Heart right ventricle (tissue), 16 donors: ENCODE measurements around the gene KCNJ10. TPM values are rescaled to one million over a fixed set of nuclear protein-coding genes. Genes with fewer than 3 reads are reported as not detected.
A peak's percentile ranks its signal among the peaks of the same experiment; 100 is the strongest.

ENCODE experiments used
- ATAC-seq, 8 donors: fragments of 200-7000 bp; cut with Tn5 transposase; one replicate each; pipeline ENCODE4 v1.9.1; 2020; ENCODE audit warnings: mild to moderate bottlenecking in 8 of 8, moderate library complexity in 8 of 8, moderate number of reproducible peaks in 1 of 8
- DNase-seq, 2 donors: peaks; one replicate each; pipeline ENCODE4 v3.0.0-alpha.2; 2020
- H3K27ac ChIP-seq, 10 donors: fragments of 200-600 bp; sonication (generic) in 2 of 10; one replicate each; pipeline versions ENCODE4 v1.5.0 to v1.8.0; 2020 to 2022; ENCODE audit warnings: mild to moderate bottlenecking in 3 of 10
- H3K27me3 ChIP-seq, 7 donors: fragments of 200-600 bp; one replicate each; pipeline ENCODE4 v1.8.0; 2021 to 2022; ENCODE audit warnings: mild to moderate bottlenecking in 2 of 7
- H3K36me3 ChIP-seq, 9 donors: fragments of 200-600 bp; sonication (generic) in 1 of 9; one replicate each; pipeline versions ENCODE4 v1.5.0 to v1.8.0; 2020 to 2022; ENCODE audit warnings: mild to moderate bottlenecking in 2 of 9
- H3K4me1 ChIP-seq, 9 donors: fragments of 200-600 bp; sonication (generic) in 1 of 9; one replicate each; pipeline versions ENCODE4 v1.5.0 to v1.8.0; 2020 to 2022; ENCODE audit warnings: mild to moderate bottlenecking in 4 of 9
- H3K4me3 ChIP-seq, 10 donors: fragments of 200-600 bp; sonication (generic) in 2 of 10; one replicate each; pipeline versions ENCODE4 v1.5.0 to v1.8.0; 2020 to 2022; ENCODE audit warnings: mild to moderate bottlenecking in 7 of 10, moderate library complexity in 2 of 10
- H3K9me3 ChIP-seq, 11 donors: fragments of 200-600 bp in 10 of 11; sonication (generic) in 2 of 11; one replicate each; pipeline versions ENCODE4 v1.5.0 to v1.8.0; 2013 to 2022; ENCODE audit warnings: mild to moderate bottlenecking in 2 of 11, control low read depth in 1 of 11, moderate library complexity in 1 of 11
- CTCF ChIP-seq, 9 donors: fragments of 200-600 bp; sonication (generic) in 2 of 9; IDR thresholded peaks; one replicate each; pipeline versions ENCODE4 v1.5.0 to v1.8.0; 2021 to 2022; ENCODE audit warnings: antibody characterized with exemption in 9 of 9, mild to moderate bottlenecking in 5 of 9, moderate library complexity in 1 of 9
- WGBS, 2 donors: extraction: QIAGEN DNeasy Blood & Tissue Kit; methylation state at CpG; one replicate each; pipeline ENCODE4 v1.1.7; 2013; ENCODE audit warnings: inconsistent platforms in 1 of 2; 5-methylcytosine and 5-hydroxymethylcytosine counted together
- intact Hi-C, 10 donors: fragments of 100-400 bp; cut with DNase I; formaldehyde crosslinking; loops; one replicate each; pipeline versions ENCODE4 v1.11.1 to v1.14.2; 2022
- polyA plus RNA-seq, 2 donors: library from polyadenylated mRNA; stranded (reverse); fragments of 200-250 nt; gene quantifications; one replicate each; pipeline ENCODE4 v1.2.3, GENCODE V29; 2013
- total RNA-seq, 10 donors: library from RNA; stranded (reverse); fragmentation: NEBNext Ultra II Directional in 3 of 10; extraction: Animal tissue kit (Norgen Biotek cat#: 25700) in 3 of 10; gene quantifications; one replicate each; pipeline versions ENCODE4 v1.2.1 to v1.2.4, GENCODE V29; 2021 to 2023
- donor health status: Arrhythmogenic right ventricular cardiomyopathy.
- donor health status: ischemic (EF 13 %, LVEDD 7.1; RV severe dilation, severe dysfunction).
- donor health status: healthy with polysubstance abuse.
- donor health status: DM: no; HTN: yes; CAD: no.
- donor health status: DM: no; HTN: no; CAD: no.
- donor health status: ischemic (EF 25% LVEDD 6.9; RV normal size, moderate dysfunction).
- donor health status: ischemic (EF 25% LVEDD 5.7; RV mildly dilated, moderate dysfunction).
- donor health status: healthy.
- donor health status: DM: yes; HTN: yes; CAD: no.
- donor health status: Ischemic cardiomyopathy.
- donor health status: ischemic (EF 35%, LVEDD 5.7; RV mildly dilated, moderate dysfunction).
- donor health status: nonischemic (EF 11% LVEDD 7.7; RV severe dilation, severe dysfunction).
- donor health status: DM: yes; HTN: yes; CAD: no.
- donor health status: PGD.
- donor health status: ischemic (EF 29% LVEDD 5.4; RV normal size, mild dysfunction).
- donor health status: nonischemic (EF 23%, LVEDD 6.1; RV moderate dilation, normal function).

KCNJ10 gene
- total and polyA plus RNA-seq, 12 donors: 0.09 to 1.9 TPM; not detected in 10

GRCh38 chr1:160101717-160102522 lies 32.0 kb upstream of the KCNJ10 start:
- WGBS, 2 donors: 57 to 61% methylated on average over 9 of the region's 9 CpGs
- DNase-seq (no peak), ATAC-seq (no peak)
- no peak overlapping the region for H3K4me3 ChIP-seq
- no peaks in the 10 kb centered on the region for H3K27me3 ChIP-seq
- no peak for TF ChIP-seq CTCF (IDR thresholded peaks at IDR 0.05)
- peaks cover 15 to 58% (median 31%) of the 10 kb centered on the region in 9 donors for H3K4me1 ChIP-seq
- no peaks in the 10 kb centered on the region for H3K36me3 ChIP-seq
- H3K9me3 ChIP-seq: no peaks in the 10 kb centered on the region
- peak overlapping the region in 9 of 10 donors; percentile 44 to 97 (median 75) for H3K27ac ChIP-seq
- intact Hi-C loops: loop anchor here in 9 of 10 donors (1.0 to 10.0 kb wide), 17 partner anchors 70 to 275 kb away; partner anchors contain the start of genes CASQ1 (in 3 of the 9) and PEA15 (in 1 of the 9)

- H3K9me3 ChIP-seq: no peaks in the 10 kb centered on the region
- WGBS, 2 donors: 24 to 25% methylated on average over 13 of the region's 13 CpGs
- H3K4me3 ChIP-seq: no peak overlapping the region
- peak; percentile 79 to 97 (median 94) for TF ChIP-seq CTCF (IDR thresholded peaks at IDR 0.05)
- no peaks in the 10 kb centered on the region for H3K36me3 ChIP-seq
- DNase-seq (peak; percentile 79 to 91), ATAC-seq (peak; percentile 30 to 65 (median 51))
- H3K27ac ChIP-seq: peak overlapping the region in 9 of 10 donors; percentile 44 to 97 (median 75)
- peaks cover 16 to 65% (median 36%) of the 10 kb centered on the region in 9 donors for H3K4me1 ChIP-seq
- no peaks in the 10 kb centered on the region for H3K27me3 ChIP-seq
- intact Hi-C loops: loop anchor here in 9 of 10 donors (1.0 to 10.0 kb wide), 17 partner anchors 71 to 276 kb away; partner anchors contain the start of genes CASQ1 (in 3 of the 9) and PEA15 (in 1 of the 9)
These were observed 31.2 kb upstream of the KCNJ10 start for GRCh38 chr1:160101037-160101716.

- no peak for TF ChIP-seq CTCF (IDR thresholded peaks at IDR 0.05)
- 95 to 97% methylated on average over 2 of the region's 2 CpGs for WGBS, 2 donors
- H3K4me3 ChIP-seq: peak overlapping the region in 3 of 10 donors; percentile 70 to 81 (median 77)
- H3K4me1 ChIP-seq: peaks cover 16 to 71% (median 36%) of the 10 kb centered on the region in 9 donors
- no peak for DNase-seq
- peak overlapping the region in 9 of 10 donors; percentile 76 to 97 (median 93) for H3K27ac ChIP-seq
- intact Hi-C loops: loop anchor here (1.0 to 10.0 kb wide), 16 partner anchors 72 to 277 kb away; partner anchors contain the start of genes CASQ1 (in 4 of the 10) and PEA15 (in 1 of the 10)
- H3K9me3 ChIP-seq: no peaks in the 10 kb centered on the region
- H3K27me3 ChIP-seq: no peaks in the 10 kb centered on the region
- peaks cover 0 to 5% (median 0%) of the 10 kb centered on the region in 9 donors for H3K36me3 ChIP-seq
- ATAC-seq: no peak
These were observed 29.9 kb upstream of the KCNJ10 start for GRCh38 chr1:160099716-160100375.
